Keratinocyte (primary cell): ENCODE measurements around the gene RUNX1. TPM values are rescaled to one million over a fixed set of nuclear protein-coding genes. Genes with fewer than 3 reads are reported as not detected.

Source experiments
- DNase-seq: peaks from one replicate; pipeline ENCODE4 v3.0.0-alpha.2; 2011; ENCODE audit warnings: low read depth, missing footprints, low spot score
- FAIRE-seq: peaks from 2 replicates; lab custom pipeline; 2011; peaks lifted over from hg19 to GRCh38; lab: Jason Lieb, UNC
- H2AFZ ChIP-seq: 2 replicates; pipeline ENCODE4 v1.6.0; 2012; ENCODE audit warnings: low read length, control low read depth, inconsistent platforms; ENCODE audit not compliant: control insufficient read depth
- H3K27ac ChIP-seq: 2 replicates; pipeline ENCODE4 v1.5.1; 2011; ENCODE audit warnings: low read length; ENCODE audit not compliant: control insufficient read depth, insufficient read depth
- H3K27me3 ChIP-seq: 3 replicates; pipeline ENCODE4 v1.6.0; 2011; ENCODE audit warnings: low read length; ENCODE audit not compliant: control insufficient read depth, insufficient read depth; ENCODE audit errors: extremely low read depth
- H3K36me3 ChIP-seq, 2 experiments: 2 replicates in 1 of 2; 3 replicates in 1 of 2; pipeline ENCODE4 v1.5.1; 2011; ENCODE audit warnings: low read length in 2 of 2, mild to moderate bottlenecking in 1 of 2; ENCODE audit not compliant: control insufficient read depth in 2 of 2, insufficient read depth in 2 of 2; ENCODE audit errors: extremely low read depth in 1 of 2
- H3K4me1 ChIP-seq: 3 replicates; pipeline ENCODE4 v1.5.1; 2011; ENCODE audit warnings: low read length; ENCODE audit not compliant: control insufficient read depth, insufficient read depth; ENCODE audit errors: extremely low read depth
- H3K4me2 ChIP-seq: 3 replicates; pipeline ENCODE4 v1.6.0; 2011; ENCODE audit warnings: low read depth, low read length; ENCODE audit not compliant: control insufficient read depth, insufficient read depth; ENCODE audit errors: extremely low read depth
- H3K4me3 ChIP-seq, 3 experiments: fragments of 200-600 bp in 1 of 3; sonication (generic) in 1 of 3; 2 replicates in 2 of 3; 3 replicates in 1 of 3; pipeline ENCODE4 v1.5.1; 2011 to 2016; ENCODE audit warnings: low read length in 3 of 3, mild to moderate bottlenecking in 3 of 3, control low read depth in 2 of 3, inconsistent platforms in 1 of 3, low read depth in 1 of 3, mixed read lengths in 1 of 3, mixed run types in 1 of 3, moderate library complexity in 1 of 3; ENCODE audit not compliant: control insufficient read depth in 2 of 3, insufficient read depth in 2 of 3; ENCODE audit errors: extremely low read depth in 1 of 3
- H3K79me2 ChIP-seq: 2 replicates; pipeline ENCODE4 v1.6.0; 2012; ENCODE audit warnings: low read length; ENCODE audit not compliant: control insufficient read depth, insufficient read depth
- H3K9ac ChIP-seq: 3 replicates; pipeline ENCODE4 v1.6.0; 2011; ENCODE audit warnings: low read length; ENCODE audit not compliant: control insufficient read depth, insufficient read depth; ENCODE audit errors: extremely low read depth
- H3K9me1 ChIP-seq: 3 replicates; pipeline ENCODE4 v1.6.0; 2011; ENCODE audit warnings: low read length; ENCODE audit not compliant: control insufficient read depth, insufficient read depth; ENCODE audit errors: extremely low read depth
- H3K9me3 ChIP-seq: 2 replicates; pipeline ENCODE4 v1.5.1; 2012; ENCODE audit warnings: low read depth, low read length; ENCODE audit not compliant: control insufficient read depth
- H4K20me1 ChIP-seq: 3 replicates; pipeline ENCODE4 v1.6.0; 2011; ENCODE audit warnings: low read length; ENCODE audit not compliant: control insufficient read depth, insufficient read depth; ENCODE audit errors: extremely low read depth
- CTCF ChIP-seq, 3 experiments: IDR thresholded peaks in 1 of 3; conservative IDR thresholded peaks in 1 of 3; optimal IDR thresholded peaks in 1 of 3; 2 replicates in 2 of 3; 3 replicates in 1 of 3; pipeline versions ENCODE3 to v1.5.1; 2011; ENCODE audit warnings: low read length in 3 of 3, mild to moderate bottlenecking in 3 of 3, moderate library complexity in 2 of 3, control low read depth in 1 of 3, inconsistent platforms in 1 of 3; ENCODE audit not compliant: insufficient read depth in 2 of 3; ENCODE audit errors: extremely low read depth in 1 of 3
- EZH2 ChIP-seq: IDR thresholded peaks from one replicate; pipeline ENCODE4 v1.6.1; 2012; ENCODE audit warnings: inconsistent platforms, mild to moderate bottlenecking, low read length, moderate library complexity
- dilution Hi-C: fragments of 300-500 bp; cut with MboI; formaldehyde crosslinking; loops from one replicate; pipeline ENCODE4 v1.7.0; 2020; ENCODE audit warnings: low sequenced_read_pairs; ENCODE audit not compliant: extremely low pct_ligation_motif_present
- polyA plus RNA-seq, 5 experiments: library from polyadenylated mRNA; depleted of rRNA in 3 of 5; stranded (reverse) in 3 of 5; stranded (forward) in 1 of 5; unstranded in 1 of 5; fragments of >200 nt; gene quantifications; 1 replicate in 1 of 5; 2 replicates in 3 of 5; 3 replicates in 1 of 5; pipeline versions ENCODE4 v1.2.1 to v1.2.3, GENCODE V29; 2011 to 2012; ENCODE audit warnings: missing spikeins in 2 of 5, low read depth in 1 of 5, low replicate concordance in 1 of 5

RUNX1 gene
- polyA plus RNA-seq, 1 donor (not counting 4 experiments of a cell fraction or from before 2014, with no cell fraction given): 44.9 TPM

- TF ChIP-seq CTCF (optimal IDR thresholded peaks at IDR 0.05 in 1 of 3, IDR thresholded peaks at IDR 0.05 in 1 of 3, conservative IDR thresholded peaks at IDR 0.05 in 1 of 3; ENCODE audit: extremely low read depth in 1 of 3, insufficient read depth in 2 of 3, low read length in 3 of 3) (no peak), EZH2 (no peak)
- dilution Hi-C loops: no loop called here
- FAIRE-seq: no peak
- H2AFZ ChIP-seq: no peak overlapping the region
- H3K79me2 ChIP-seq: no peaks in the 10 kb centered on the region
- no peak for DNase-seq
- H3K9me1 ChIP-seq: no peaks in the 10 kb centered on the region
- no peaks in the 10 kb centered on the region for H4K20me1 ChIP-seq
- no peak overlapping the region for H3K27ac ChIP-seq
- no peak overlapping the region for H3K4me2 ChIP-seq
- H3K4me3 ChIP-seq: no peak overlapping the region
- H3K9ac ChIP-seq: no peak overlapping the region
- no peaks in the 10 kb centered on the region for H3K9me3 ChIP-seq
- H3K36me3 ChIP-seq: no peaks in the 10 kb centered on the region
- no peaks in the 10 kb centered on the region for H3K27me3 ChIP-seq
- H3K4me1 ChIP-seq: no peaks in the 10 kb centered on the region
Measured at GRCh38 chr21:34949499-34949898, 99.6 kb downstream of the RUNX1 start.

GRCh38 chr21:34949030-34949429 is 100.1 kb downstream of the RUNX1 start:
- TF ChIP-seq CTCF (optimal IDR thresholded peaks at IDR 0.05 in 1 of 3, IDR thresholded peaks at IDR 0.05 in 1 of 3, conservative IDR thresholded peaks at IDR 0.05 in 1 of 3; ENCODE audit: extremely low read depth in 1 of 3, insufficient read depth in 2 of 3, low read length in 3 of 3) (no peak), EZH2 (no peak)
- H3K9ac ChIP-seq: no peak overlapping the region
- H2AFZ ChIP-seq: no peak overlapping the region
- FAIRE-seq (no peak), DNase-seq (no peak)
- dilution Hi-C loops: no loop called here
- H3K9me1 ChIP-seq: no peaks in the 10 kb centered on the region
- H3K4me1 ChIP-seq: no peaks in the 10 kb centered on the region
- no peaks in the 10 kb centered on the region for H3K9me3 ChIP-seq
- no peak overlapping the region for H3K27ac ChIP-seq
- H3K79me2 ChIP-seq: no peaks in the 10 kb centered on the region
- H3K36me3 ChIP-seq: no peaks in the 10 kb centered on the region
- no peaks in the 10 kb centered on the region for H4K20me1 ChIP-seq
- H3K4me3 ChIP-seq: no peak overlapping the region
- H3K27me3 ChIP-seq: no peaks in the 10 kb centered on the region
- H3K4me2 ChIP-seq: no peak overlapping the region
